Measurements from ENCODE around the gene PCDHB12. TPM values are rescaled to one million over a fixed set of nuclear protein-coding genes. Genes with fewer than 3 reads are reported as not detected.
A peak's percentile ranks its signal among the peaks of the same experiment; 100 is the strongest.
"Not testable (repeated sequence)": the region's sequence is repeated elsewhere in the genome, so short reads cannot be mapped to it uniquely, and the experiment has no call there.

Gene PCDHB12
- total RNA-seq, 2 donors from 2014 or later: not detected

GRCh38 chr5:141225421-141225820 lies 16.9 kb downstream of the PCDHB12 start:
- not testable (repeated sequence) for H3K36me3 Mint-ChIP-seq (ENCODE audit: low read depth); H3K4me1 Mint-ChIP-seq; H3K4me3 Mint-ChIP-seq; ATAC-seq (replicated peaks); H3K27ac Mint-ChIP-seq
- H3K27me3 Mint-ChIP-seq: peaks cover 41% of the 10 kb centered on the region
- H3K9me3 Mint-ChIP-seq: peaks cover 14% of the 10 kb centered on the region

GRCh38 chr5:141234109-141234667 lies 25.7 kb downstream of the PCDHB12 start:
- no peak for ATAC-seq (replicated peaks)
- no peaks in the 10 kb centered on the region for H3K4me1 Mint-ChIP-seq
- peaks cover 22% of the 10 kb centered on the region for H3K9me3 Mint-ChIP-seq
- no peak overlapping the region for H3K4me3 Mint-ChIP-seq
- H3K36me3 Mint-ChIP-seq (ENCODE audit: low read depth): peaks cover 6% of the 10 kb centered on the region
- H3K27ac Mint-ChIP-seq: no peak overlapping the region
- H3K27me3 Mint-ChIP-seq: peaks cover 20% of the 10 kb centered on the region

GRCh38 chr5:141235922-141236321 lies 27.4 kb downstream of the PCDHB12 start:
- Mint-ChIP-seq H3K27me3 (peaks cover 36% of the 10 kb centered on the region), H3K36me3 (ENCODE audit: low read depth) (peaks cover 17% of the 10 kb centered on the region), H3K9me3 (peaks cover 29% of the 10 kb centered on the region)
- not testable (repeated sequence) for H3K27ac Mint-ChIP-seq; H3K4me3 Mint-ChIP-seq; H3K4me1 Mint-ChIP-seq; ATAC-seq (replicated peaks)

GRCh38 chr5:141236516-141237313 lies 28.2 kb downstream of the PCDHB12 start:
- Mint-ChIP-seq H3K27ac (no peak overlapping the region), H3K4me3 (no peak overlapping the region), H3K9me3 (peaks cover 25% of the 10 kb centered on the region), H3K36me3 (ENCODE audit: low read depth) (peaks cover 18% of the 10 kb centered on the region), H3K27me3 (peaks cover 39% of the 10 kb centered on the region), H3K4me1 (no peaks in the 10 kb centered on the region)
- no peak for ATAC-seq (replicated peaks)

- Mint-ChIP-seq H3K36me3 (ENCODE audit: low read depth) (peaks cover 31% of the 10 kb centered on the region), H3K27ac (no peak overlapping the region), H3K4me1 (no peaks in the 10 kb centered on the region), H3K9me3 (peaks cover 33% of the 10 kb centered on the region), H3K4me3 (no peak overlapping the region), H3K27me3 (peaks cover 42% of the 10 kb centered on the region)
- no peak for ATAC-seq (replicated peaks)
Measured at GRCh38 chr5:141241496-141241895, 33.0 kb downstream of the PCDHB12 start.

GRCh38 chr5:141245250-141245717 lies 36.8 kb downstream of the PCDHB12 start, which contains the start of gene PCDHB15:
Gene PCDHB15, plus strand, starts transcription at chr5:141245395. Its CDS starts 184 bp downstream, at chr5:141245579.
- Mint-ChIP-seq H3K9me3 (peaks cover 35% of the 10 kb centered on the region), H3K27me3 (peaks cover 35% of the 10 kb centered on the region), H3K36me3 (ENCODE audit: low read depth) (peaks cover 22% of the 10 kb centered on the region), H3K4me1 (no peaks in the 10 kb centered on the region), H3K27ac (no peak within 1 kb of the TSS), H3K4me3 (peak within 1 kb of the TSS; percentile 43)
- no peak for ATAC-seq (replicated peaks)

GRCh38 chr5:141246971-141247370 lies 38.5 kb downstream of the PCDHB12 start:
- H3K27ac Mint-ChIP-seq; H3K4me1 Mint-ChIP-seq; ATAC-seq (replicated peaks); H3K4me3 Mint-ChIP-seq: not testable (repeated sequence)
- peaks cover 12% of the 10 kb centered on the region for H3K36me3 Mint-ChIP-seq (ENCODE audit: low read depth)
- peaks cover 33% of the 10 kb centered on the region for H3K9me3 Mint-ChIP-seq
- H3K27me3 Mint-ChIP-seq: peaks cover 27% of the 10 kb centered on the region

- not testable (repeated sequence) for H3K4me3 Mint-ChIP-seq; H3K36me3 Mint-ChIP-seq (ENCODE audit: low read depth); H3K27ac Mint-ChIP-seq; H3K4me1 Mint-ChIP-seq; ATAC-seq (replicated peaks)
- peaks cover 27% of the 10 kb centered on the region for H3K27me3 Mint-ChIP-seq
- H3K9me3 Mint-ChIP-seq: peaks cover 32% of the 10 kb centered on the region
Measured at GRCh38 chr5:141247434-141247833, 38.9 kb downstream of the PCDHB12 start.

GRCh38 chr5:141250576-141250975 lies 42.1 kb downstream of the PCDHB12 start:
- H3K4me1 Mint-ChIP-seq: no peaks in the 10 kb centered on the region
- ATAC-seq (replicated peaks): no peak
- H3K27ac Mint-ChIP-seq: no peak overlapping the region
- no peaks in the 10 kb centered on the region for H3K36me3 Mint-ChIP-seq (ENCODE audit: low read depth)
- H3K27me3 Mint-ChIP-seq: peaks cover 13% of the 10 kb centered on the region
- H3K4me3 Mint-ChIP-seq: no peak overlapping the region
- H3K9me3 Mint-ChIP-seq: peaks cover 30% of the 10 kb centered on the region

GRCh38 chr5:141258464-141258863 lies 49.9 kb downstream of the PCDHB12 start:
- no peaks in the 10 kb centered on the region for H3K4me1 Mint-ChIP-seq
- no peak for ATAC-seq (replicated peaks)
- no peak overlapping the region for H3K27ac Mint-ChIP-seq
- H3K9me3 Mint-ChIP-seq: peaks cover 46% of the 10 kb centered on the region
- H3K36me3 Mint-ChIP-seq (ENCODE audit: low read depth): no peaks in the 10 kb centered on the region
- no peak overlapping the region for H3K4me3 Mint-ChIP-seq
- peaks cover 4% of the 10 kb centered on the region for H3K27me3 Mint-ChIP-seq

GRCh38 chr5:141258948-141259347 lies 50.4 kb downstream of the PCDHB12 start:
- H3K27ac Mint-ChIP-seq: no peak overlapping the region
- no peaks in the 10 kb centered on the region for H3K36me3 Mint-ChIP-seq (ENCODE audit: low read depth)
- H3K4me1 Mint-ChIP-seq: no peaks in the 10 kb centered on the region
- no peak for ATAC-seq (replicated peaks)
- H3K9me3 Mint-ChIP-seq: peaks cover 48% of the 10 kb centered on the region
- H3K4me3 Mint-ChIP-seq: no peak overlapping the region
- H3K27me3 Mint-ChIP-seq: peaks cover 4% of the 10 kb centered on the region

- no peak overlapping the region for H3K27ac Mint-ChIP-seq
- no peaks in the 10 kb centered on the region for H3K4me1 Mint-ChIP-seq
- H3K36me3 Mint-ChIP-seq (ENCODE audit: low read depth): no peaks in the 10 kb centered on the region
- H3K9me3 Mint-ChIP-seq: peaks cover 42% of the 10 kb centered on the region
- ATAC-seq (replicated peaks): no peak
- H3K27me3 Mint-ChIP-seq: no peaks in the 10 kb centered on the region
- H3K4me3 Mint-ChIP-seq: no peak overlapping the region
Measured at GRCh38 chr5:141260458-141261237, 52.1 kb downstream of the PCDHB12 start.

GRCh38 chr5:141261238-141261546 lies 52.7 kb downstream of the PCDHB12 start:
- H3K9me3 Mint-ChIP-seq: peaks cover 44% of the 10 kb centered on the region

More at GRCh38 chr5:141261238-141261546, 52.7 kb downstream of the PCDHB12 start:
- Mint-ChIP-seq H3K36me3 (ENCODE audit: low read depth) (no peaks in the 10 kb centered on the region), H3K27ac (no peak overlapping the region), H3K4me1 (no peaks in the 10 kb centered on the region), H3K4me3 (no peak overlapping the region), H3K27me3 (no peaks in the 10 kb centered on the region)
- no peak for ATAC-seq (replicated peaks)

Measured in activated T-helper 17 cell treated with anti-CD3 and anti-CD28 coated beads, Interleukin-2, amount 50 U/mL, for 72 hours (primary cell).